Activated CD8-positive, alpha-beta T cell treated with anti-CD3 and anti-CD28 coated beads, Interleukin-2, amount 10 ng/mL, durations not matched to agents 7 days and 5 days (primary cell): ENCODE measurements around the gene LRP8. TPM values are rescaled to one million over a fixed set of nuclear protein-coding genes. Genes with fewer than 3 reads are reported as not detected.

Experiments
- ATAC-seq: fragments of 150-1000 bp; cut with Tn5 transposase; one replicate; pipeline ENCODE4 v1.10.0; 2021; ENCODE audit warnings: moderate library complexity
- CTCF ChIA-PET: fragments of 350-600 bp; sonication (Branson Sonifier 250); formaldehyde crosslinking; loops from one replicate; lab custom pipeline; 2021; ENCODE audit warnings: antibody characterized with exemption; lab: Charles Lee
- POLR2A ChIA-PET: fragments of 350-600 bp; sonication (Branson Sonifier 250); formaldehyde crosslinking; loops from one replicate; lab custom pipeline; 2021; ENCODE audit warnings: antibody characterized with exemption; lab: Charles Lee
- DNase-seq: peaks from one replicate; pipeline ENCODE4 v3.0.0-alpha.2; 2020
- H3K27ac Mint-ChIP-seq: one replicate; pipeline ENCODE4 v1.8.0; 2021; ENCODE audit warnings: mild to moderate bottlenecking, mixed read lengths
- H3K27me3 Mint-ChIP-seq: one replicate; pipeline ENCODE4 v1.8.0; 2021; ENCODE audit warnings: low read depth, mixed read lengths
- H3K36me3 Mint-ChIP-seq: one replicate; pipeline ENCODE4 v1.8.0; 2021; ENCODE audit warnings: low read depth, mixed read lengths
- H3K4me1 Mint-ChIP-seq: one replicate; pipeline ENCODE4 v1.8.0; 2021; ENCODE audit warnings: low read depth, mixed read lengths
- H3K4me3 Mint-ChIP-seq: one replicate; pipeline ENCODE4 v1.8.0; 2021; ENCODE audit warnings: mild to moderate bottlenecking, mixed read lengths
- H3K9me3 Mint-ChIP-seq: one replicate; pipeline ENCODE4 v1.8.0; 2022; ENCODE audit warnings: mixed read lengths; ENCODE audit not compliant: insufficient read depth
- total RNA-seq, 2 experiments: library from RNA; stranded (reverse); gene quantifications; one replicate each; pipeline ENCODE4 v1.2.3, GENCODE V29; 2021

LRP8 gene
- total RNA-seq, 2 experiments from 2014 or later = 62.7 to 71.8 TPM

- peaks cover 27% of the 10 kb centered on the region for H3K4me1 Mint-ChIP-seq
- CTCF ChIA-PET = interaction anchor here (1.2 to 4.0 kb wide), 3 partner anchors 11 to 14 kb away, joined by 5 to 34 read pairs (median 6); no protein-coding TSS in a partner anchor
- DNase-seq (peak; percentile 95), ATAC-seq (peak; percentile 99)
- H3K4me3 Mint-ChIP-seq = peak within 1 kb of the TSS; percentile 85
- peak within 1 kb of the TSS; percentile 97 for H3K27ac Mint-ChIP-seq
- H3K36me3 Mint-ChIP-seq = peaks cover 22% of the 10 kb centered on the region
- no peaks in the 10 kb centered on the region for H3K27me3 Mint-ChIP-seq
- H3K9me3 Mint-ChIP-seq = no peaks in the 10 kb centered on the region
- POLR2A ChIA-PET = interaction anchor here (0.6 kb wide), 5 partner anchors 17 to 467 kb away, joined by 3 to 4 read pairs (median 3); no protein-coding TSS in a partner anchor
These were observed 131.2 kb downstream of the LRP8 start, which contains the start of gene CPT2 for GRCh38 chr1:53196485-53197290. Gene CPT2 (plus strand): TSS chr1:53196824. CDS start chr1:53196944, 120 bp downstream.

- no peaks in the 10 kb centered on the region for H3K27me3 Mint-ChIP-seq
- peaks cover 17% of the 10 kb centered on the region for H3K36me3 Mint-ChIP-seq
- peak overlapping the region; percentile 85 for H3K4me3 Mint-ChIP-seq
- ChIA-PET CTCF (interaction anchor here (1.2 to 4.0 kb wide), 2 partner anchors 10 to 14 kb away, joined by 6 to 34 read pairs; no protein-coding TSS in a partner anchor), POLR2A (interaction anchor here (0.6 to 0.8 kb wide), 5 partner anchors 9 to 467 kb away, joined by 3 to 4 read pairs (median 3); no protein-coding TSS in a partner anchor)
- peak; percentile 6 for ATAC-seq
- peak overlapping the region; percentile 82 for H3K27ac Mint-ChIP-seq
- DNase-seq = no peak
- no peaks in the 10 kb centered on the region for H3K9me3 Mint-ChIP-seq
- H3K4me1 Mint-ChIP-seq = peaks cover 27% of the 10 kb centered on the region
These were observed 131.8 kb downstream of the LRP8 start for GRCh38 chr1:53196017-53196484.

GRCh38 chr1:53195246-53196016, 132.4 kb downstream of the LRP8 start:
- no peak for DNase-seq
- Mint-ChIP-seq H3K27me3 (no peaks in the 10 kb centered on the region), H3K4me3 (no peak overlapping the region), H3K27ac (no peak overlapping the region), H3K4me1 (peaks cover 27% of the 10 kb centered on the region), H3K36me3 (peaks cover 14% of the 10 kb centered on the region), H3K9me3 (no peaks in the 10 kb centered on the region)
- ATAC-seq = no peak
- CTCF ChIA-PET = interaction anchor here (1.2 to 4.0 kb wide), 2 partner anchors 10 to 13 kb away, joined by 6 to 34 read pairs; no protein-coding TSS in a partner anchor
- POLR2A ChIA-PET = interaction anchor here (0.8 kb wide), 1 partner anchor 8 kb away, joined by 4 read pairs; no protein-coding TSS in a partner anchor

Other genes starting within 250 kb of the LRP8 start
- gene SLC1A7, start 185.4 kb downstream of the LRP8 start, total RNA-seq = not detected
- 10 to 100 TPM; 11.6 to 12.7 TPM for gene CPT2, start 131.2 kb downstream of the LRP8 start, total RNA-seq
- 10 to 100 TPM; 44.3 to 45.5 TPM for gene CZIB, start 107.4 kb downstream of the LRP8 start, total RNA-seq
- gene MAGOH, start 89.6 kb downstream of the LRP8 start, total RNA-seq = 10 to 100 TPM; 83.1 to 85.2 TPM
- not detected for gene DMRTB1, start 131.3 kb upstream of the LRP8 start, total RNA-seq